GM06990 (cell line): Measurements from ENCODE around the gene TDRD1.

Experiments used
- DNase-seq: peaks from one replicate; pipeline ENCODE4 v3.0.0-alpha.2; 2011; ENCODE audit not compliant: insufficient read length; ENCODE audit errors: extremely low read depth
- H3K27me3 ChIP-seq: replicated peaks from 2 replicates; pipeline ENCODE4 v1.6.0; 2011; ENCODE audit warnings: low read length; ENCODE audit not compliant: control insufficient read depth, insufficient read depth
- H3K36me3 ChIP-seq: 2 replicates; pipeline ENCODE4 v1.5.1; 2011; ENCODE audit warnings: low read length; ENCODE audit not compliant: control insufficient read depth, insufficient read depth
- H3K4me3 ChIP-seq: replicated peaks from 2 replicates; pipeline ENCODE4 v1.5.1; 2011; ENCODE audit warnings: low read depth, mild to moderate bottlenecking, control low read depth, low read length
- TF ChIP-seq, protein P1 (sequence below): IDR thresholded peaks from 2 replicates; pipeline ENCODE4 v1.5.1; 2011; ENCODE audit warnings: low read length, control low read depth, mild to moderate bottlenecking, inconsistent platforms; ENCODE audit not compliant: insufficient read depth, poor library complexity, severe bottlenecking

TDRD1 gene

DNA sequence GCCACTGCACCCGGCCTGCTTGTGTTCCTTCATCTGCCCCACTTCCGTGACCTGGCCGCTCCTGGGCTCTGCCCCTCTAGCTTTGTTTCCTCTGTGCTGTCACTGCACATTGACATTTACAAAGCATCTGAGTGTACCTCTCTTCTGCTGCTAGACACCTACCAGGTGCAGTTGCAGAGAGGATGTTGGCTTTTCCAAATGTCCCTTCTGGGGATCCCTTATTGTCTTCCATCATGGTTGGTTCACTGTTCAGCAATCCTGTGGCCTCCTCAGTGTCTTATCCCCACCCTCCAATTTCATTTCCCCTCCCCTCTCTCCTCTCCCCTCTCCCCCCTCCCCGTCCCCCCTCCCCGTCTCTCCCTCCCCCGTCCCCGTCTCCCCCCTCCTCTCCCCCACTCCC lies 73.7 kb downstream of the TDRD1 start:
- no peaks in the 10 kb centered on the region; the same call in 1 of the 2 replicates for H3K27me3 ChIP-seq
- H3K36me3 ChIP-seq: no peaks in the 10 kb centered on the region
- no peak overlapping the region for H3K4me3 ChIP-seq
- no peak for DNase-seq
- TF ChIP-seq, protein P1, sequence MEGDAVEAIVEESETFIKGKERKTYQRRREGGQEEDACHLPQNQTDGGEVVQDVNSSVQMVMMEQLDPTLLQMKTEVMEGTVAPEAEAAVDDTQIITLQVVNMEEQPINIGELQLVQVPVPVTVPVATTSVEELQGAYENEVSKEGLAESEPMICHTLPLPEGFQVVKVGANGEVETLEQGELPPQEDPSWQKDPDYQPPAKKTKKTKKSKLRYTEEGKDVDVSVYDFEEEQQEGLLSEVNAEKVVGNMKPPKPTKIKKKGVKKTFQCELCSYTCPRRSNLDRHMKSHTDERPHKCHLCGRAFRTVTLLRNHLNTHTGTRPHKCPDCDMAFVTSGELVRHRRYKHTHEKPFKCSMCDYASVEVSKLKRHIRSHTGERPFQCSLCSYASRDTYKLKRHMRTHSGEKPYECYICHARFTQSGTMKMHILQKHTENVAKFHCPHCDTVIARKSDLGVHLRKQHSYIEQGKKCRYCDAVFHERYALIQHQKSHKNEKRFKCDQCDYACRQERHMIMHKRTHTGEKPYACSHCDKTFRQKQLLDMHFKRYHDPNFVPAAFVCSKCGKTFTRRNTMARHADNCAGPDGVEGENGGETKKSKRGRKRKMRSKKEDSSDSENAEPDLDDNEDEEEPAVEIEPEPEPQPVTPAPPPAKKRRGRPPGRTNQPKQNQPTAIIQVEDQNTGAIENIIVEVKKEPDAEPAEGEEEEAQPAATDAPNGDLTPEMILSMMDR: no peak

DNA sequence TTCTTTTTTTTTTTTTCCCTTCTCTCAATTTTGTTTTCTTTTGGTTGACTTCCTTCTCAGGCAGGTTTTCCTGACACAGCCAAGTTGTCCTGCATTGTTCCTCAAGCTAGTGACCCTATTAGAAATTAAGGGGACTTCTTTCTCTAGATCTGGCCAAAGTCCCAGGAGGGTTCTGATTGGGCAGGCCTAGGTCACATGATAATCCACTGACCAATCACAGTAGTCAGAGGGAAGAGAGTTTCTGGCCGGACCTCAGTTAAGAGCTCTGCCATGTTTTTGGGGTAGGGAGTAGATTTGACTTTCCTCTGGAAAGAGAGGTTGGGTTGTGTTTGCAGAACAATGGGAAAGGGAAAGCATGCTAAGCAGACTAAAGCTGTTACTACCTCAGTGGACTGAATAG lies 76.1 kb downstream of the TDRD1 start:
- no peak for DNase-seq
- Histone ChIP-seq H3K36me3 (no peaks in the 10 kb centered on the region), H3K4me3 (no peak overlapping the region), H3K27me3 (no peaks in the 10 kb centered on the region; the same call in 1 of the 2 replicates)
- TF ChIP-seq, protein P1: no peak

DNA sequence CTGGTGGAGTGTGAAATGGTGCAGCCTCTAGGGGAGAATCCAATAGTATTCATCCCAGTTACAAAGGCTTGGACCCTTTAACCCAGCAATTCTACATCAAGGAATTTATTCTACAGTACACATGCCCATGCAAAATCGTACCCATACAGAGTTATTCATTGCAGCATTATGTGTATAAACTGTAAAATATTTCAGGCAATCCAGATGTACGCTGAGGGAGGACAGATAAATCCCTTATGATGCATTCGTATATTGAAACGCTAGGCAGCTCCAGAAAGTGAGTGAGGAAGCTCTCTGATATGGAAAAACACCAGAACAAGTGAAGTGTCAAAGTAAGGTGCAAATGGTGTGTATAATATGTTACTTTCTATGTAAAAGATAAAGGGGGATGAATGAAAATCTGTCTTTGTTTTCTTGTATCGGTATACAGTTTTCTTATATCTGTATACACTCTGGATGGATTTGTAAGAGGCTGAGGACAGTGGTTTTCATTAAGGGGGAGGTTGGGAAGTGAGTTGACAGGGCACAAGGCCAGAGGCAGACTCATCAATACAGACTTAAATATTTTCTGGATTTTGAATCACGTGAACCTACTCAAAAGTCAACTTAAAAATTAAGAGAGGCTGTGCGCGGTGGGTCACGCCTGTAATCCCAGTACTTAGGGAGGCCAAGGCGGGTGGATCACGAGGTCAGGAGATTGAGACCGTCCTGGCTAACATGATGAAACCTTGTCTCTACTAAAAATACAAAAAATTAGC lies 77.0 kb downstream of the TDRD1 start:
- Histone ChIP-seq H3K36me3 (no peaks in the 10 kb centered on the region), H3K4me3 (no peak overlapping the region)

DNA sequence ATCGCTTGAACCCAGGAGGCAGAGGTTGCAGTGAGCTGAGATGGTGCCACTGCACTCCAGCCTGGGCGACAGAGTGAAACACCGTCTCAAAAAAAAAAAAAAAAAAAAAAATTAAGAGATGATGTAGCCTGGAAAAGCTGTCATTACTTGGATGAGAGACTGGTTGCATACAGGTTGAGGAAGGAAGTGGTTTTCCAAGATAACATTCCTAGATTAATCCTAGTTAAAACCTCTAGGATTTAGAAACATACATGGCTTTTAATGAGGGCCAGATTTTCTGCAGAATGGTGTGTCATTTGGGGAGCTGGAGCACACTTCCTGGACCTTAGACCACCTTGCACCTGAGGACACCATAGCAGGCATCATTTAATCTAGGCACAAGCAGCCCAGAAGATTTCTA lies 77.7 kb downstream of the TDRD1 start:
- no peaks in the 10 kb centered on the region; the same call in 1 of the 2 replicates for H3K27me3 ChIP-seq
- no peak overlapping the region for H3K4me3 ChIP-seq
- DNase-seq: no peak
- TF ChIP-seq, protein P1: no peak
- H3K36me3 ChIP-seq: no peaks in the 10 kb centered on the region

More for the DNA sequence above, 77.0 kb downstream of the TDRD1 start:
- TF ChIP-seq, protein P1: no peak
- DNase-seq: no peak
- H3K27me3 ChIP-seq: no peaks in the 10 kb centered on the region; the same call in 1 of the 2 replicates

DNA sequence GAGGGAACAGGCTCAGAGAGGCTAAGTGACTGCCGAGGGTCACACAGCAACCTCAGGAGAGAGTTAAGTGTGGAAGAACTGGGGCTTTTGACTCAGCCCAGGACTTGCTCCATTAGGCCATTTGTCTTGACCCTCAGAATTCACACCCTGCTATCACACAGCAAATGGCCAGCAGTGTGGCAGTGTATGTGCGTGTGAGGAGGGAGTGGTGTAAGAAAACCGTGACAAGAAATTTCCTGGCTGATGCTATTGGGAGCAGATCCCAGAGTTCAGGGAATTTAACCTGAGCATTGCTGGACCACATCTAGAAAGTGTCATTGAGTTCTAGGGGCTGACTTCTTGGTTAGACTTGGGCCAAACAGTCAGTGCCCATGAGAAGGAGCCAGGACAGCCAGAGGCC lies 78.3 kb downstream of the TDRD1 start:
- H3K36me3 ChIP-seq: no peaks in the 10 kb centered on the region
- H3K4me3 ChIP-seq: no peak overlapping the region
- TF ChIP-seq, protein P1: no peak
- no peak for DNase-seq
- no peaks in the 10 kb centered on the region for H3K27me3 ChIP-seq
